Activated CD8-positive, alpha-beta memory T cell treated with anti-CD3 and anti-CD28 coated beads for 48 hours (primary cell): ENCODE results near the gene SAA2.
A peak's percentile ranks its signal among the peaks of the same experiment; 100 is the strongest.
"Not testable (repeated sequence)": the region's sequence is repeated elsewhere in the genome, so short reads cannot be mapped to it uniquely, and the experiment has no call there.

ENCODE experiments used
- DNase-seq, 3 experiments: peaks; one replicate each; pipeline ENCODE4 v3.0.0-alpha.2; 2020; ENCODE audit warnings: low read depth in 2 of 3, low spot score in 2 of 3

Gene SAA2

GRCh38 chr11:18253233-18253632 is 4.8 kb upstream of the SAA2 start:
- DNase-seq: no peak

DNA sequence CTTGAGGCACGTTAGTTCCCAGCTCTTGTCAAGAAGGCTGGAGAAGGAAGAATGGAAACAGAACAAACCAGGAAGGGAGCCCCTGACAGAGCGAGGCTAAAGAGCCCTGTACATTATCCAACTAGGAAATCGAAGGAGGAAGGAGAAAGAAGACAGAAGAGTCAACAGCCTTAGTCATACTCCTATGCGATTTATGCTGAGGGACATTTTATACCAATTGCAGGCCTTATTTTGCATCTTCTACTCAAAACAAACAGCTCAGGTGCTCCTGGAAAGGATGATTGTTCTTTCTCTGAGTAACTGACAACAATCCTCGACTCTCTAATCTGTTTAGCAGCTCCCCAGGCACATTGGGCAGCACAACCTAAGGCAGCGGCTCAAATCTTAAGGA is 1.3 kb downstream of the SAA2 start:
- DNase-seq: not testable (repeated sequence)

DNA sequence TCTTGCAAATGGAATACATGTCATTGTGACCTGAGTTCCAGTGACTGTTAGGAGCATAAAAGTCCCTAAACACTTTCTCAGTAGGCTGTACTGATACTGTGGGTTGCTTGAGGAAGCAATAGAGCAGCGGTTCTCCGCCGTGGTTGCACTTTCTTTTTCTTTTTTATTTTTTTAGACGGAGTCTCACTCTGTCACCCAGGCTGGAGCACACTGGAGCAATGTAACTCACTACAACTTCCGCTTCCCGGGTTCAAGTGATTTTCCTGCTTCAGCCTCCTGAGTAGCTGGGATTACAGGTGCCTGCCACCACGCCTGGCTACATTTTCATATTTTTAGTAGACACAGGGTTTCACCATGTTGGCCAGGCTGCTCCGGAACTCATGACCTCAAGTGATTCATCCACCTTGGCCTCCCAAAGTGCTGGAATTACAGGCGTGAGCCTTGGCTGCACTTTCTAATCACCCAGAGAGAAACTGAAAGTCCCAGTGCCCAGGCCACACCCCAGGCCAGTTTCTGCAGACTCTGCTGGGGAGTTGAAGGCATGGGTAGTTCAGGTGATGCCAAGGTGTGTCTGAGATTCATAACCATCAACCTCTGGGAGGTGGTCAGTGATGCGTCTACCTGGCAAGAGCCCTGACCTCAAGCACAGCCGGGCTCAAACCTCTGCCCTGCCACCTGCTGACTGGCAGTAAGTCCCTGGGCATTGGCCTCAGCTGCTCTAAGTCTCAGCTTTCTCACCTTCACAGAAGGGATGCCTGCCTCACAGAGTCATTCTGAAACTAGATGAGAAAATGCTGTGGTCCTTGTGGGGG is 1.9 kb downstream of the SAA2 start:
- DNase-seq: not testable (repeated sequence)

DNA sequence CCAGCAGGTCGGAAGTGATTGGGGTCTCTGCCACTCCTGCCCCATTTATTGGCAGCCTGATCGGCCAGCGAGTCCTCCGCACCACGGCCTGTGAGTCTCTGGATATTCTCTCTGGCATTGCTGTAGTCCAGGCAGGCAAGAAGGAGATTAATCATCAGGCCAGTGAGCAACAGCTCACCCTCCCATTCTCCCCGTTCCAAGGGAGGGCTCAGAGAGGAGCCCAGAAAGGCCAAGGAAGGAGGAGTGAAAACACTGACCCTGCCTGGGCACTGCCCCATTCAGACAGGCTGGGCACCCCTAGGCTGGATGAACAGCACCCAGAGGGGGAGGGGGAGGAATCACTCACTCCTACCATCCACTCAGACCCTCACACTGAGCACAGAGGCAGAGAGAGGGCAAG is 3.1 kb downstream of the SAA2 start:
- DNase-seq: no peak

- peak; percentile 13 to 47 (median 18) for DNase-seq
Observed at GRCh38 chr11:18243783-18244362, 4.6 kb downstream of the SAA2 start.

DNA sequence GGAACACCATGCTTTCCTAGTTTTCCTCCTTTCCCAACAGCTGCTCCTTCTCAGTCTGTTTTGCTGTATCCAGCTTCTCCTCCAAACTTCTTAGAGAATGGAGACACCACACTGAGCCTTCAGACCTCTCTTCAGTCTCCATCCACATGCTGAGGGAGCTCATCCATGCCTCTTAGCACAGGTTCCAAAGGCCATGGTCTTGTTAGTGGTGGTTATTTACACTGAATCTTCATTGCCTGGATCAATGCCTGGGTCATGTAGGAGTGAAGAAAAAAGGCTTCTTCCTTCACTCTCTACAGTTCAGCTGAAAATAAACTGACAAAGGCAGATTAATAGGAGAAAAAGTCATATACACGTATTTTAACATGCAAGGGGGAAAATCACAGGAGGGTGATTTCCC is 8.8 kb downstream of the SAA2 start:
- DNase-seq: no peak

DNA sequence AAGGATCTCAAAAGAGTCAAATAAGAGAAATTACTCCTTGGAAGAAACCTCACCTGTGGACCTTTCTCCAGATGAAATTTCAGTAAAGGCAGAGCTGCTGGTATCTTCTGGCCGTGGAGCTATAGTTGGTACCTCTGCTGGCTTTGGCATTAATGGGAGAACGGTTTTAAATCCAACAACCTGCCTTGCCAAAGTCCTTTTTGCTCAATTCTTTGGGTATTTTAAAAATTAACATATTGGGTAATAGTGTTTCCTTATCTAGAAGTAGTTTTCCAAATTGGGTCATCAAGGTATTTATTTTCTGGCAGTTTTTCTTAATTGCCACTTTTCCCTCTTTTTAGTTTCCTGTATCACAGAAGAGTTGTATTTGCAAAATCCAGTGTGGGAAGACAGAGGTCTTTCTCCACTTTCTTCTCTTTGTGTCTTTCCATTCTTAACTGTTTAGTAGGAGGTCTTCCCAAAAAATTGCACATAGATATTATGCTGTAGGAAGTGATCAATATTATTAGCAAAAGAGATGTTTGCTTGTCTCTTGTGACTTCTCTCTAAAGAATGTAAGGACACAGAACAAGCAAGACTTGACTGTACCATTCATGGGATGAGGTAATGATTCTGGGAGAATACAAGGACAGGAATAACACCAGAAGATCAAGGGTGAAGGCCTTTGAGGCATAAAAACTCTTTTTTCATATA is 11.7 kb downstream of the SAA2 start, which contains the start of gene SAA4:
TSS of gene SAA4 (minus strand) at position 139 of the 693 bp plus-strand sequence. CDS start 876 bp downstream, outside the sequence.
- no peak for DNase-seq

GRCh38 chr11:18235394-18236334 is 12.8 kb downstream of the SAA2 start:
- no peak for DNase-seq

GRCh38 chr11:18233912-18234311 is 14.6 kb downstream of the SAA2 start:
- no peak for DNase-seq

- no peak for DNase-seq
Observed at GRCh38 chr11:18230859-18231258, 17.6 kb downstream of the SAA2 start.

- DNase-seq: no peak
Observed at GRCh38 chr11:18229501-18229900, 19.0 kb downstream of the SAA2 start.

DNA sequence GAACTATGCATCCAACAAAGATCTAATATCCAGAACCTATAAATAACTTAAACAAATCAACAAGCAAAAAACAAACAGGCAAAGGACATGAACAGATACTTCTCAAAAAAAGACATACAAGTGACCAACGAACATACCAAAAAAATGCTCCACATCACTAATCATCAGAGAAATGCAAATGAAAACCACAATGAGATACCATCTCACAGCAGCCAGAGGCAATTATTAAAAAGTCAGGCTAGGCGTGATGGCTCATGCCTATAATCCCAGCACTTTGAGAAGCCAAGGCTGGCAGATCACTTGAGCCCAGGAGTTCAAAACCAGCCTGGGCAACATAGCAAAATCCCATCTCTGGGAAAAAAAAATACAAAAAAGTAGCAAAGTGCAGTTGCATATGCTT is 22.6 kb downstream of the SAA2 start:
- no peak for DNase-seq

DNA sequence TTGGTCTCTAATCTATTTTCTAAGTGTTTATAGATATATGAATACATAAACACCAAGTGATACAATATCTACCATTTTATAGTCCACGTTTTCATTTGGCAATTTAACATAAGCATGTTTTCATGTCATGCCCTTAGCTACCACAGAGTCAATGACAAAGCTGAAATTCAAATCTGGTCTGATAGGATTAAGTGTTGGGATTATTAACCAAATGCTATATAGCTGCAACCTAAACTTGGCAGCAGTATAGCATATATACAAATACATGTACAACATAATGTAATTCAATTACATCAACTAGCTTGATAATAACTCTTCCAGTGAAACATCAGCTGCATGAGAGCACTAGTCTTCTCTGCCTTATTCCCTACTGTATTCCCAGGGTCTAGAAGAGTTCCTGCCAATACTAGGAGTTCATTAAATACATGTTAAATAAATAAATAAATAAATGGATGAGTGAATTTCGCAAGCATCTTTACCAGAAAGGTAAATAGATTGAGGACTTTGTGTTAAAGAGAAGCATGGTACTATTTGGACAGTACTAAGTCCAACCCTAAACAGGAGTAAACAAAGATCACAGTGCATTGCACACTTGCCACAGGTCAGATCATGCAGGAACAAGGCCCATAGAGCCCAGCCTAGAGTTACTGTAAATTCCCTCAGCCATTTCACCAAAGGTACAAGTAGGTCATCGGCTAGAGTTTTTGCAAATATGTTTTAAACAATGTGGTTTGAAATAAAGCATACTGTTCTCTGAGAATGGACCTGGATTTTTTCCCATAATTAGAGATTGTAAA is 24.7 kb downstream of the SAA2 start:
- DNase-seq: no peak

- DNase-seq: no peak
Observed at GRCh38 chr11:18222814-18223421, 25.6 kb downstream of the SAA2 start.

DNA sequence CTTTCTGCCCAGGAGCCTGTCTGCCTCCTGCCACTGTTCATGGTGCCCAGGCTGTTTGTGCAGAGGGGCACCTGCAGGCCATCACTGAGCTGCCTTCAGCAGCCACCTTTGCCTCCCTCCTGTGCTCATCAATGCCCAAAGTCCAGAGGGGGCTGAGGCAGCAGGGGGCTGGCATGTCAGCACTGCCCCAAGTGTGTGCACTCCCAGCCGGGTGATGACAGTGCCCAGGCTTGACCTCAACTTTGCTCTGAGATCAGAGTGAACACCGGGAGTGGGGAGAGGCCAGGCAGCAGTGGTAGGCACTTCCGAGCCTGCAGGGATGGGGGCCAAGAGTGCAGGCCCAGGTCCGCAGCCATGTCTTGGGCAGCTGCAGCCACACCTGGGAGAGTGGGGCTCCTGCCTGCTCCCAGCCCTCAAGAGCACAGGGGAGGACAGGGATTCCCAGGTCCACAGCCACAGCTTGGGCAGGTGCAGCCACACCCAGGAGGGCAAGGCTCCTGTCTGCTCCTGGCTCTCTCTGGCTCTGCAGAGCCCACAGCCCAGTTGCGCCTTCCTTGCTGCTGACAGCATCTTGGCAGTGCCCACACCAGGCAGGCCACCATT is 27.1 kb downstream of the SAA2 start:
- no peak for DNase-seq

DNA sequence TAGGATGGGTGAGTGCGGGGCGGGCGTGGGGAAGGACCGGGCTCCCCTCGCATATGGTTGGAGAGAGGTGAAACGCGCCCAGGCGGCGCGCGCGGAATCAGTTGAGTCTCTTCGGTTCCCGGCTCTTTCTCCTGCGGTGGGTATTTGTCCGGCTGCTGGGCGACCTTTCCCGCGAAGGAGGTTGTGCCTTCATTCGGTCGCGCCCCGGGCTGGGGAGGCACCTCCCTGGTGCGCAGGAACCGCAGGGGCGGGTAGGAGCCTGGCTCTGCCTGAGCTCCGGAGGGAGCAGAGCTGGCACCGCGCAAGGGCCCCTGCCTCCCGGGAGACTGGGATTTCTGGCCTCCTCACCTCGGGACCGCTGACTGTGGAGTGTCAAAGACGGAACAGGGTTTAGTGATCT is 39.4 kb downstream of the SAA2 start:
- DNase-seq: no peak

- DNase-seq: no peak
Observed at GRCh38 chr11:18204771-18205170, 43.7 kb downstream of the SAA2 start.

GRCh38 chr11:18204220-18204619 is 44.2 kb downstream of the SAA2 start:
- no peak for DNase-seq

DNA sequence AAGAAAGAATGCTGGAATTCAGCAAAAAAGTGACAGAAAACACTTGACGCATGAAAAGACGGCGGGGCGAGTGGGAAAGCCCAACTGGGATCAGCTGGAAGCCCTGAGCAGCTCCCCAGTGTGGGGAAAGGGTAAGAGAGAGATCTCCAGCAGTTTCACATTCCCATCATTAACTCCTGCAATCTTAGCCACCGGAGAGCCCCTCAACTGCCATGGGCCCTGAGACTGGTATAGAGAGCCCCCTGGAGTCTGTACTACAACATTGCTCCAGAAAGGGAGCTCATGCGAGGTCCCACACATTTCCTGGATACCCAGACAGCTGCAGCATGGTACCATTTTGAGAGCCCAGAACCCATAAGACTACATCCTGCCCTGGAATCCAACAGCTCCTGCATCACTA is 44.7 kb downstream of the SAA2 start:
- no peak for DNase-seq
